Body of pancreas (tissue), 4 donors: ENCODE measurements around the gene CCNDBP1.

Source experiments
- CTCF ChIP-seq, 7 experiments: fragments of 450-650 bp in 4 of 7; fragments of 200-600 bp in 3 of 7; sonication (generic) in 3 of 7; IDR thresholded peaks; one replicate each; pipeline ENCODE4 v1.5.1; 2016 to 2019; ENCODE audit warnings: antibody characterized with exemption in 7 of 7
- POLR2A ChIP-seq, 3 donors: fragments of 450-650 bp; IDR thresholded peaks; one replicate each; pipeline ENCODE4 v1.6.1; 2016; ENCODE audit warnings: antibody characterized with exemption in 3 of 3, mild to moderate bottlenecking in 2 of 3

- TF ChIP-seq CTCF (IDR thresholded peaks at IDR 0.05) (no peak), POLR2A (IDR thresholded peaks at IDR 0.05) (no peak)
Observed at GRCh38 chr15:43226436-43227305, 41.5 kb downstream of the CCNDBP1 start.
